ENCODE measurements around the gene COX7B2. TPM values are rescaled to one million over a fixed set of nuclear protein-coding genes. Genes with fewer than 3 reads are reported as not detected.

COX7B2 gene
- total RNA-seq, 1 donor from 2014 or later = not detected

- no peak overlapping the region for H3K4me3 Mint-ChIP-seq (ENCODE audit: low read depth)
- no peak for TF ChIP-seq CTCF (IDR thresholded peaks at IDR 0.05; ENCODE audit: unreplicated experiment)
- H3K27me3 Mint-ChIP-seq = no peaks in the 10 kb centered on the region
- no peaks in the 10 kb centered on the region for H3K9me3 Mint-ChIP-seq (ENCODE audit: low read depth)
- H3K36me3 Mint-ChIP-seq (ENCODE audit: insufficient read depth) = no peaks in the 10 kb centered on the region
- H3K4me1 Mint-ChIP-seq (ENCODE audit: low read depth) = no peaks in the 10 kb centered on the region
- no peak overlapping the region for H3K27ac Mint-ChIP-seq
- no peak for DNase-seq (ENCODE audit: low spot score, unreplicated experiment)
These were observed 91.2 kb downstream of the COX7B2 start for GRCh38 chr4:46817806-46818205.

DNA sequence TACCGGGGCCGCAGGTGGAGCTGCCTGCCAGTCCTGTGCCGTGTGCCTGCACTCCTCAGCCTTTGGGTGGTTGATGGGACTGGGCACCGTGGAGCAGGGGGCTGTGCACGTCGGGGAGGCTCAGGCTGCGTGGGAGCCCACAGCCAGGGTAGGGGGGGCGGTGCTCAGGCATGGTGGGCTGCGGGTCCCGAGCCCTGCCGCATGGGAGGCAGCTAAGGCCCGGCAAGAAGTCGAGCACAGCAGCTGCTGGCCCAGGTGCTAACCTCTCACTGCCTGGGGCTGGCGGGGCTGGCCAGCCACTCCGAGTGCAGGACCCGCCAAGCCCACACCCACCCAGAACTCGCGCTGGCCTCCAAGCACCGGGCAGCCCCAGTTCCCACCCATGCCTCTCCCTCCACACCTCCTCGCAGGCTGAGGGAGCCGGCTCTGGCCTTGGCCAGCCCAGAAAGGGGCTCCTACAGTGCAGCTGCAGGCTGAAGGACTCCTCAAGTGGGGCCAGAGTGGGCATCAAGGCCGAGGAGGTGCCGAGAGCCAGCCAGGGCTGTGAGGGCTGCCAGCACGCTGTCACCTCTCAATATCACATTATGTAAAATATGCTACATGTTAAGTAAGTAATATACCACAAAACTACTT, 104.1 kb downstream of the COX7B2 start:
- Mint-ChIP-seq H3K27ac (no peak overlapping the region), H3K4me1 (ENCODE audit: low read depth) (no peaks in the 10 kb centered on the region), H3K27me3 (no peaks in the 10 kb centered on the region), H3K4me3 (ENCODE audit: low read depth) (no peak overlapping the region), H3K9me3 (ENCODE audit: low read depth) (peaks cover 14% of the 10 kb centered on the region), H3K36me3 (ENCODE audit: insufficient read depth) (no peaks in the 10 kb centered on the region)
- TF ChIP-seq CTCF (IDR thresholded peaks at IDR 0.05; ENCODE audit: unreplicated experiment) = no peak
- DNase-seq (ENCODE audit: low spot score, unreplicated experiment) = no peak

DNA sequence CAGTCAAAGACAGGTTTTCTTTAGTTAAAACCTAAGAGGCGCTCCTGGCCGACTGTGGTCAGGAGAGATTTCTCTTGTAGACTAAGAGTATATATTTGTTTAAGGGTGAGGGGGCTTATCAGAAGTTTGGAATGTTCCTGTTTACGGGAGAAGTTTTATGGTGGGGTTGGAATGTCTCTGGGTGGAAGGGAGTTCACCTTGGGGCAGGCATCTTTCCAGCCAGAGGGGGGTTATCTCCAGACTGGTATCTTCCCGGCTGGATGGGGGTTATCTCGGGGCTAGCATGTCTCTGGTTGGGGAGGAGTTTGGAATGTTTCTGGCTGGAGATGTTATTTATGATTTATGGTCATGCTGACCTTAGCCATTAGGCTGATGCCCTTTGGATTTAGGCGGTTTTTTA, 116.0 kb downstream of the COX7B2 start:
- H3K4me3 Mint-ChIP-seq (ENCODE audit: low read depth) = no peak overlapping the region
- H3K27me3 Mint-ChIP-seq = no peaks in the 10 kb centered on the region
- no peak for DNase-seq (ENCODE audit: low spot score, unreplicated experiment)
- H3K36me3 Mint-ChIP-seq (ENCODE audit: insufficient read depth) = peaks cover 2% of the 10 kb centered on the region
- H3K4me1 Mint-ChIP-seq (ENCODE audit: low read depth) = peaks cover 8% of the 10 kb centered on the region
- peak overlapping the region; percentile 17 for H3K27ac Mint-ChIP-seq
- H3K9me3 Mint-ChIP-seq (ENCODE audit: low read depth) = peaks cover 24% of the 10 kb centered on the region
- TF ChIP-seq CTCF (IDR thresholded peaks at IDR 0.05; ENCODE audit: unreplicated experiment) = no peak

DNA sequence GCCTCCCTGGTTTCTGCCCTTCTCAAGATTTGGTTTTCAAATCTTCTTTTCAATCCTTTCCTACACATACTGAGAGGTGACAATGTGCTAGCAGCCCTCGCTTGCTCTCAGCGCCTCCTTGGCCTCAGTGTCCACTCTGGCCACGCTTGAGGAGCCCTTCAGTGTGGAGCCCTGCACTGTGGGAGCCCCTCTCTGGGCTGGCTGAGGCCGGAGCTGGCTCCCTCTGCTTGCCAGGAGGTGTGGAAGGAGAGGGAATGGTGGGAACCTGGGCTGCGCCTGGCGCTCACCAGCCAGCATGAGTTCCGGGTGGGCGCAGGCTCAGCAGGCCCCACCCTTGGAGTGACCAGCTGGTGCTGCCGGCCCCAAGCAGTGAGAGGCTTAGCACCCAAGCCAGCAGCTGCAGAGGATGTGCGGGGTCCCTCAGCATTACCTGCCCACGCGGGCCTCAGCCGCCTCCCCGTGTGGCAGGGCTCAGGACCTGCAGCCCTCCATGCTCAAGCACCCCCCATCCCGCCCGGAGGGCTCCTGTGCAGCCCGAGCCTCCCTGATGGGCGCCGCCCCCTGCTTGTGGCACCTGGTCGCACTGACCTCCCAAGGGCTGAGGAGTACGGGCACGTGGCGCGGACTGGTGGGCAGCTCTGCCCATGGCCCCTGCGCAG, 127.5 kb downstream of the COX7B2 start:
- no peak for DNase-seq (ENCODE audit: low spot score, unreplicated experiment)
- Mint-ChIP-seq H3K27me3 (no peaks in the 10 kb centered on the region), H3K4me1 (ENCODE audit: low read depth) (no peaks in the 10 kb centered on the region), H3K27ac (no peak overlapping the region), H3K4me3 (ENCODE audit: low read depth) (no peak overlapping the region), H3K36me3 (ENCODE audit: insufficient read depth) (no peaks in the 10 kb centered on the region), H3K9me3 (ENCODE audit: low read depth) (peaks cover 4% of the 10 kb centered on the region)
- no peak for TF ChIP-seq CTCF (IDR thresholded peaks at IDR 0.05; ENCODE audit: unreplicated experiment)

DNA sequence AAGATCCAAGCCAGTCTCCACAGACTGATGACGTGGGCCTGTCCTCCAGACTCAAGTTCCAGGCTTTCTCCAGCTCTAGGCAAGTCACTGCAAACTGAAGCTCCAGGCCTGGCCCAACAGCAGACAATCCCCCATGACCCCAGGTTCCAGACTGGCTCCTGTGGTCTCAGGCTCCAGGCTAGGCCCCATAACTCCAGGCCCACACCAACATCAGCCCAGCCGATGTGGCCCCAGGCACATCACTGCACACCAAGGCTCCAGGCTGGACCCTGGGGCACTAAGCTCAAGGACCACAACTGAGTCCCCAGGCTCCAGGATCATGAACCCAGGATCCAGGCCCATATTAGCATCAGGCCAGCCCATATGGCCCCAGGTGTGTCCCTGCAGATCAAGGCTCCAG, 143.6 kb downstream of the COX7B2 start:
- Mint-ChIP-seq H3K36me3 (ENCODE audit: insufficient read depth) (no peaks in the 10 kb centered on the region), H3K9me3 (ENCODE audit: low read depth) (peaks cover 5% of the 10 kb centered on the region), H3K4me1 (ENCODE audit: low read depth) (no peaks in the 10 kb centered on the region), H3K4me3 (ENCODE audit: low read depth) (no peak overlapping the region), H3K27me3 (no peaks in the 10 kb centered on the region), H3K27ac (no peak overlapping the region)
- TF ChIP-seq CTCF (IDR thresholded peaks at IDR 0.05; ENCODE audit: unreplicated experiment) = no peak
- DNase-seq (ENCODE audit: low spot score, unreplicated experiment) = no peak

All from progenitor cell of endocrine pancreas (in vitro differentiated cells).